ENCODE results near the gene MAP3K6. TPM values are rescaled to one million over a fixed set of nuclear protein-coding genes. Genes with fewer than 3 reads are reported as not detected.

MAP3K6 gene
- total RNA-seq, 1 experiment from 2014 or later, result 7.7 TPM

- Histone ChIP-seq H3K4ac (ENCODE audit: low read depth, low read length) (no peak overlapping the region), H3K23me2 (ENCODE audit: insufficient read length, low read depth, low read length, poor library complexity, severe bottlenecking) (peaks cover 10% of the 10 kb centered on the region), H3K9me3 (ENCODE audit: control insufficient read depth, low read depth, low read length) (no peaks in the 10 kb centered on the region), H3K4me2 (ENCODE audit: insufficient read depth, insufficient read length, low read length) (peak overlapping the region; percentile 79), H3K14ac (ENCODE audit: insufficient read depth, low read length) (no peak overlapping the region; the same call in 1 of the 2 replicates), H2BK15ac (ENCODE audit: low read depth, low read length) (no peak overlapping the region), H4K5ac (ENCODE audit: insufficient read length, low read depth, low read length) (no peak overlapping the region), H4K20me1 (ENCODE audit: control insufficient read depth, insufficient read depth, insufficient read length) (peaks cover 2% of the 10 kb centered on the region), H2BK120ac (ENCODE audit: low read depth, low read length, poor library complexity, severe bottlenecking) (no peak overlapping the region), H2BK12ac (ENCODE audit: insufficient read length, low read depth, low read length) (no peak overlapping the region), H2BK20ac (ENCODE audit: low read depth, low read length, poor library complexity, severe bottlenecking) (no peak overlapping the region), H4K8ac (replicated peaks; ENCODE audit: insufficient read length, low read depth, low read length) (no peak overlapping the region), H2AK5ac (ENCODE audit: insufficient read length, low read length) (no peak overlapping the region), H3K18ac (ENCODE audit: insufficient read length, low read depth, low read length) (peak overlapping the region; percentile 23), H3K9ac (ENCODE audit: extremely low read depth, insufficient read length, low read length) (no peak overlapping the region), H3K79me1 (ENCODE audit: insufficient read depth, low read depth, low read length, poor library complexity, severe bottlenecking) (no peaks in the 10 kb centered on the region), H4K91ac (ENCODE audit: insufficient read length, low read depth, low read length) (no peak overlapping the region), H3T11ph (ENCODE audit: low read length) (no peak overlapping the region), H3K27me3 (ENCODE audit: insufficient read depth, low read length) (peaks cover 4% of the 10 kb centered on the region; the same call in 1 of the 2 replicates), H3K4me1 (ENCODE audit: insufficient read depth, low read length) (no peaks in the 10 kb centered on the region; the same call in 1 of the 2 replicates), H3K23ac (ENCODE audit: insufficient read length, low read depth, low read length) (no peak overlapping the region), H3K79me2 (ENCODE audit: insufficient read depth, low read length) (no peaks in the 10 kb centered on the region), H3K56ac (ENCODE audit: insufficient read length, low read depth, low read length) (no peak overlapping the region), H3K27ac (ENCODE audit: insufficient read length, low read depth, low read length) (no peak overlapping the region), H2BK5ac (ENCODE audit: insufficient read length, low read length) (no peak overlapping the region), H2AFZ (ENCODE audit: low read length) (no peak overlapping the region)
- no peaks in the 10 kb centered on the region; a peak in 1 of 7 replicates for H3K36me3 Mint-ChIP-seq (ENCODE audit: insufficient read depth in 1 of 3, low read depth in 3 of 3)
- no CpG with 5 or more reads among the region's 30 CpGs for WGBS (ENCODE audit: extremely low coverage, insufficient read length, low lambda C conversion rate)
- H3K4me3 Mint-ChIP-seq, result peak overlapping the region; percentile 78 to 93
- TF ChIP-seq CTCF (conservative IDR thresholded peaks at IDR 0.05), result no peak
- H3K9me3 Mint-ChIP-seq, result no peaks in the 10 kb centered on the region
- peaks cover 33% of the 10 kb centered on the region for H3K27me3 Mint-ChIP-seq (ENCODE audit: low read depth)
- H3K27ac Mint-ChIP-seq, result peak overlapping the region; percentile 85 to 91 (median 87); a peak in 4 of 7 replicates
- peak; percentile 88 for DNase-seq
- peaks cover 16 to 30% of the 10 kb centered on the region in 2 experiments for H3K4me1 Mint-ChIP-seq
These were observed 699 bp downstream of the MAP3K6 start for GRCh38 chr1:27366113-27366410.

All from H9 (cell line).